GM18868 (cell line): ENCODE results near the gene RGS7.
"Not testable (repeated sequence)": the region's sequence is repeated elsewhere in the genome, so short reads cannot be mapped to it uniquely, and the experiment has no call there.

Experiments used
- ATAC-seq: cut with Tn5 transposase; IDR thresholded peaks from one replicate; pipeline ENCODE4 v1.9.1; 2021; ENCODE audit warnings: mild to moderate bottlenecking, moderate library complexity; ENCODE audit not compliant: unreplicated experiment

RGS7 gene

DNA sequence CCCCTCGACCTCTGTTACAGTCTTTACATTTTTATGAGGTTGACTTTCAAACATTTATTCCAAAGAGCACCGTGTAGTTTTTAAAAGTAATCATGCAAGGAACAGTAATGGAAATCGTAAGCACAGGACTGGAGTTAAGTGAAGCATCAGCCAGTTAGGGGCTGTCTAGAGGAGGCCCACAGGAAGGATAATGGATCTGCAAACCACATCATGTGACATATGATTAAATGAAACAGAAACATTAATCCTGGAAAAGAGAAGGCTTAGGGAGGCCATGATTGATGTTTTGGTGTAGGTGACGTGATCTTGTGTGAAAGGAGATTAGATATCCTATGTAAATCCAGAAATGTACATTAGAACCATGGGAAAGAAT is 25.0 kb downstream of the RGS7 start:
- ATAC-seq = no peak

DNA sequence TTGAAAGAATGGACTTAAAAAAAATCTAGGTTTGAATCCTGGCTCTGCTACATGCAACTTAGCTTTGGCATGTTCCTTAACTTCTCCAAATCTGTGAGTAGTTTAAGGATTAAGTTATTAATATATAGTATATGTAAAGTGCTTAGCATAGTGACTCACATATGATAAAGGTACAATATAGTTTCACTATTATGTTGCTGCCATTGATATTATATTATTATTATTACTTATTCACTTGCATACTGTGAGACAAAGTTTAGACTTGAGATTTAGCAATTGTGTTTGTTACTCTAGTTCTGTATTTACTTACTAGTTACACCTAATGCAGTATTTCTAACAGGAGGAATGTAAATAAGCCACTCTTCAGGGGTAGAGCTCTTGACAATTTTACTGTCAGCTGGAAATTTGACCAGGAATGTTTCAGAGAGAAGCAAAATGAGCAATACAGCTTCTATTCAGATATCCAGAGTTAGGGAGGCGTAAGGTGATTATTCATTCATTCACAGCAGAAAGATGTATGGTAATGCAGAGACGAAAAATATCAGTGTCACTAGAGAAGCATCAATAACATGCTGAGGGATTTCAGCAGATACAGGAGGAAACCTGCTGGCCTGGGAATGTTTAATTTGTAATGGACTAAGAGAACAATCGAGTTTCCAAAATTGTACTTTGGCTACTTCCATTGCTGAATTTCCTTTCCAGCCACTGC is 25.5 kb downstream of the RGS7 start:
- peak; percentile 31 for ATAC-seq

- peak; percentile 82 for ATAC-seq
Measured at GRCh38 chr1:241330619-241331327, 26.2 kb downstream of the RGS7 start.

DNA sequence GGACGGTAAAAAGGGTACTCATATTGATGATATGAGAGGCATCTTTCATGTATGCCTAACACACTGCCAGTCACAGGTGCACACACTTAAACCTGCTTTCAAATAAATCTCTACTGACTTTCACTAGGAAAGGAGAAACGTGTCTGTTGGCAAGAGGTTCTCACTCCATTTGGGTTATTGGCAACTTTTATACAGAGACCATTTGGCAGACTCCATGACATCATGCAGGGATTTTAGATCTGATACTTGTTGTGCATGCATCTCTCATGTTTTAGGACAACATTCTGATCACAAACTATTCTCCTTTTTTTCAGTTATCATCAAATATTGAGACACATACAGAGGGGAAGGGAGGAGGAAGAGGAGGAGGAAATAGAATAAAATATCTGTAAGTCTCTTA is 31.5 kb downstream of the RGS7 start:
- no peak for ATAC-seq

GRCh38 chr1:241323514-241324195 is 33.4 kb downstream of the RGS7 start:
- ATAC-seq = no peak

- ATAC-seq = no peak
Measured at GRCh38 chr1:241317676-241318075, 39.3 kb downstream of the RGS7 start.

DNA sequence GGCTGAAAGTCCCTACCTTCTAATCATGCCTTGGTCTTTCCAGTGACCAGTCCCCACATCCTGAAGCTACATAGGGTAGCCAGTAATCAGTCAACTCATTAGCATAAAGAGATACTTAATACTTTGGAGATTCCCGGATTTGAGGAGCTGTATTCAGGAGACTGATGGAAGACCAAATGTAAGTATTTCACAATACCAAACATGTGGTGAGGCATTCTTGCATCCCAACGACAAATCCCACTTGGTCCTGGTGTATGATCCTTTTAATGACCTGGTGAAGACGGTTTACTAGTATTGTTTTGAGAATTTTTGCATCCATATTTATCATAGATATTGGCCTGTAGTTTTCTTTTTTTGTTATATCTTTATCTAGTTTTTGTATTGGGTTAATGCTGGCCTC is 40.6 kb downstream of the RGS7 start:
- ATAC-seq = no peak

DNA sequence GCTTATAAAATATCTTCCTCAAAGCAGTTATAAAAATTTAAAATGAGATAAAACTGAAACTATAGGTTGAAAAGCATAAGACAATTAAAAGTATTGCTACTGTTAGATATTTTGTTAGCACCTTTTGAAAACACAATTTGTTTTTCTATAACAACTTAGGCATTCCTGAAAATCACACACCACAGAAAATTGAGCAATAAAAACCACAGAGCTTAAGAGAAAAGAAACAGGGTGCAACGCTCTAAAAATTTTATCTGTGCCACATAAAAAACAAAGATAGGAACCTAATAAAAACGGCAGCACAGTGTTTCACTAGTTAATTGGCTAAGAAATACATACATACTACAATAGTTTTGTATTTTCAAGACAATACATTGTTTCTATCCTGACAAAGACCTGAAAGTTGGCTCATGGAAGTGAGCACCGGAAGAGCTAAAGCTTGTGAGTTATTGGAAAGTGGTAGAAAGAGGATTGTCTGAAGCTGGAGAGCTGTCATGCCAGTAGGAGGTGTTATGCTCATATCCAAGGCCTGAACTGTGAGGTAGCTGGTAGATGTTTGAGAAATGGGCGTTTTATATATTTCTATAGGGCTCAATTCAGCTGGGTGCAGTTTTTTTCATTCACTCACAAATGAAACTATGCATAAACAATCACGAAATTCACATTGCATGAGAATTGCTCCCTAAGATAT is 45.8 kb downstream of the RGS7 start:
- ATAC-seq = no peak

- no peak for ATAC-seq
Measured at GRCh38 chr1:241310451-241310850, 46.6 kb downstream of the RGS7 start.

- no peak for ATAC-seq
Measured at GRCh38 chr1:241309651-241310050, 47.4 kb downstream of the RGS7 start.

GRCh38 chr1:241308471-241308870 is 48.5 kb downstream of the RGS7 start:
- ATAC-seq = no peak

- ATAC-seq = no peak
Measured at GRCh38 chr1:241308011-241308410, 49.0 kb downstream of the RGS7 start.

- no peak for ATAC-seq
Measured at GRCh38 chr1:241306125-241306790, 50.7 kb downstream of the RGS7 start.

DNA sequence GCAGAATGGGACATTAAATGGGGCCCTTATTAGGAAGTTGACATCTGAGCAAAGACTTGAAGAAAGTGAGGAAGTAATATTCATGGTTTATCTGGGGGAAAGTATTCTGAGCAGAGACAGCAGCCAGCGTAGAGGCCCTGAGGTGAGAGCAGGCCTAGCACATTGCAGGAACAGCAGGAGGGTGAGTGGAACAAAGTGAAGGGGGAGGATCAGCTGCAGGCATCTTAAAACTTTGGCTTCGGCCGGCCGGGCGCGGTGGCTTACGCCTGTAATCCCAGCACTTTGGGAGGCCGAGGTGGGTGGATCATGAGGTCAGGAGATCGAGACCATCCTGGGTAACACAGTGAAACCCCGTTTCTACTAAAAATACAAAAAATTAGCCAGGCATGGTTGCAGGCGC is 55.0 kb downstream of the RGS7 start:
- not testable (repeated sequence) for ATAC-seq

- ATAC-seq = no peak
Measured at GRCh38 chr1:241299347-241299746, 57.7 kb downstream of the RGS7 start.

GRCh38 chr1:241292973-241293372 is 64.0 kb downstream of the RGS7 start:
- no peak for ATAC-seq

- not testable (repeated sequence) for ATAC-seq
Measured at GRCh38 chr1:241291548-241291947, 65.5 kb downstream of the RGS7 start.

DNA sequence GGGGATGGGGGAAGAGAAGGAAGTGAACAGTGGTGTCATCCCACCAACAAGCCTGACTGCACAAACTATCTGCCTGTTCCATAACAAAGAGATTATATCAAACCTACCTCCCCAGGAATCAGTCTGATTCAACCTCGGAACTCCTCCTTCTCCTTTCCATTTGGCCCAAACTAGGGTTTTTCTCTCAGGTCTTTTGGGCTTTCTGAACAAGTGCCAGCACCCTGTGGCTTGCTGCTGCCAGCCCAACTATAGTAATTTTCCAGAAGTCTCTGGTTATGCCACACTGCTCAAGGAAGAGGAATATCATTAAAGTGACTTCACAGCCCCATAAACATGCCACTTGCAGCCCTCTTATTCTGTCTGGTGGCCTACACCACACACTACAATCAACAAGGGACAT is 70.5 kb downstream of the RGS7 start:
- no peak for ATAC-seq

GRCh38 chr1:241276391-241276790 is 80.6 kb downstream of the RGS7 start:
- no peak for ATAC-seq

- no peak for ATAC-seq
Measured at GRCh38 chr1:241275981-241276380, 81.0 kb downstream of the RGS7 start.

- ATAC-seq = no peak
Measured at GRCh38 chr1:241275226-241275625, 81.8 kb downstream of the RGS7 start.
